AG09319 (cell line): ENCODE data around the gene IL24.

Experiments
- DNase-seq: peaks from one replicate; pipeline ENCODE4 v3.0.0-alpha.2; 2010; ENCODE audit warnings: low read depth; ENCODE audit errors: extremely low read depth
- TF ChIP-seq, protein P1 (sequence below): IDR thresholded peaks from 2 replicates; pipeline ENCODE4 v1.5.1; 2011; ENCODE audit warnings: low read depth, mild to moderate bottlenecking, inconsistent platforms, low read length, moderate library complexity

IL24 gene

DNA sequence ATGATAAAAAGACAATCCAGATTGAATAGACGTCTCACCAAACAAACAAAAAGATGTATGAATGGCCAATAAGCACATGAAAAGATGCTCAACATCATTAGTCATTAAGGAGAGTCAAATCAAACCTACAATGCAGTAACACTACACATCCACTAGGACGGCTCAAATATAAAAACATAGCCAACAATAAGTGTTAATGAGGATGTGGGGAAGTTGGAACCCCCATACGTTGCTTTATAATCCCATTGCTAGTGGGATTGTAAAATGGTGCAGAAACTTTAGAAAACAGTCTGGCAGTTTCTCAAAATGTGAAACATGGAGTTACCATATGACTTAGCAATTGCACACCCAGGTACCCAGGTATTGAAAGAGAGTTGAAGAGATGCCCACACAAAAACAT, 14.7 kb upstream of the IL24 start:
- no peak for DNase-seq
- TF ChIP-seq, protein P1, sequence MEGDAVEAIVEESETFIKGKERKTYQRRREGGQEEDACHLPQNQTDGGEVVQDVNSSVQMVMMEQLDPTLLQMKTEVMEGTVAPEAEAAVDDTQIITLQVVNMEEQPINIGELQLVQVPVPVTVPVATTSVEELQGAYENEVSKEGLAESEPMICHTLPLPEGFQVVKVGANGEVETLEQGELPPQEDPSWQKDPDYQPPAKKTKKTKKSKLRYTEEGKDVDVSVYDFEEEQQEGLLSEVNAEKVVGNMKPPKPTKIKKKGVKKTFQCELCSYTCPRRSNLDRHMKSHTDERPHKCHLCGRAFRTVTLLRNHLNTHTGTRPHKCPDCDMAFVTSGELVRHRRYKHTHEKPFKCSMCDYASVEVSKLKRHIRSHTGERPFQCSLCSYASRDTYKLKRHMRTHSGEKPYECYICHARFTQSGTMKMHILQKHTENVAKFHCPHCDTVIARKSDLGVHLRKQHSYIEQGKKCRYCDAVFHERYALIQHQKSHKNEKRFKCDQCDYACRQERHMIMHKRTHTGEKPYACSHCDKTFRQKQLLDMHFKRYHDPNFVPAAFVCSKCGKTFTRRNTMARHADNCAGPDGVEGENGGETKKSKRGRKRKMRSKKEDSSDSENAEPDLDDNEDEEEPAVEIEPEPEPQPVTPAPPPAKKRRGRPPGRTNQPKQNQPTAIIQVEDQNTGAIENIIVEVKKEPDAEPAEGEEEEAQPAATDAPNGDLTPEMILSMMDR: no peak

DNA sequence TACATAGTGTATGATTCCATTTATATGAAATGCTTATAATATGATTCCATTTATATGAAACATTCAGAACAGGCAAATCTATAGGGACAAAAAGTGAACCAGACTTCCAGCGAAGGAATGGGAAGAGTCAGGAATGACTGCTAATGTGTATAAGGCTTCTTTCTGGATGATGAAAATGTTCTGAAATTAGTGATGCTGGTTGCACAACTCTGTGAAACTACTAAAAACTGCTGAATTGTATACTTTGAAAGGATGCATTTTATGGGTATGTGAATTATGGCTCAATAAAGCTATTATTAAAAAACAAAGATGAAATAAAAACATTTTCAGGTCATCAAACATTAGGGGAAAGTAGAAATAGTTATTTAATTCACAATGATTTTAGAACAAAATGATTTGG, 14.1 kb upstream of the IL24 start:
- TF ChIP-seq, protein P1: no peak
- no peak for DNase-seq

DNA sequence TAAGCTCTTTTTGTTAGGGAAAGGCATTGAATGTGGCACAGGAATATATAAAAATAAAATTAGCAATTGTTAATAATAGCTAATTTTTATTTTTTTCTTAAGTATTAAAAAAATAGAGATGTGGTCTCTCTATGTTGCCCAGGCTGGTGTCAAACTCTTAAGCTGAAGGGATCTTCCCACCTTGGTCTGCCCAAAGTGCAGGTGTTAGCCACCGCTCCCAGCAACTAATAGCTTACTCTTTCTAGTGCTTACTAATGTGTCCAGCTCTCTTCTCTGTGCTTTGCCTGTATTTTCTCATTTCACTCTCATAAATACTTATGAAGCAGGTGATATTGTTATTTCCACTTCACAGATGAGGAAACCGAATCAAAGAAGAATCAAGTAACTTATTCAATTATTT, 13.4 kb upstream of the IL24 start:
- TF ChIP-seq, protein P1: no peak
- DNase-seq: no peak

DNA sequence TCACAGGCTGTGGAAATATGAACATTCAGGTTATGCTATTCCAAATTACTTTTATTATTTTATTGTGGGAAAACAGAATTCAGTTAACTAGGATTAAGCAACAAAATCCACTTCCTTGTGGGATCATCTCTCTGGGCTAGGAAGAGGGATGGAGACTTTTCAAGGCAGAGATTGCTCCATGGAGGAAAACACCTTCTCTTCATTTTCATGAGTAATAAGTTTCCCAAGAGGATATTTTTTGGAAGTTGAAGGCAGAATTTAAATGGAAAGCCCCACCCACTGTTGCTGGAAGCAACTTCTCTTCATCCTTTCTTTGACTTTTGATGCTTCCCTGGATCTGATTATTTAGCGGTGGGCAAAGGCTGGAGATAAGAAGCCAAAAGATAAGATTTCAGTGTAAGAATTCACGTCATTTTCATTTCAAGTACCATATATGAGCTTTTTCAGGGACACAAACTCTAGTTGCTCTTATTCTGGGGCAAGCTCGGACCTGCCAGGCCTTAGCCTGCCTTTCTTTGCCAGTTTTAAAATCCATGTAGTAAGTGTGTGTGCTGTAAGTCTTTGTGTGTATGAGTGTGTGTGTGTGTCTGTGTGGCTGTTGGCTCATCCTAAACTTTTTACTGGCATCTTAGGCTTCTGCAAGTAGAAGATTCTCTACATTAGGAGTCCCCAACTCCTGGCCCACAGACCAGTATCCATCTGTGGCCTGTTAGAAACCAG, 11.7 kb upstream of the IL24 start:
- TF ChIP-seq, protein P1: no peak

DNA sequence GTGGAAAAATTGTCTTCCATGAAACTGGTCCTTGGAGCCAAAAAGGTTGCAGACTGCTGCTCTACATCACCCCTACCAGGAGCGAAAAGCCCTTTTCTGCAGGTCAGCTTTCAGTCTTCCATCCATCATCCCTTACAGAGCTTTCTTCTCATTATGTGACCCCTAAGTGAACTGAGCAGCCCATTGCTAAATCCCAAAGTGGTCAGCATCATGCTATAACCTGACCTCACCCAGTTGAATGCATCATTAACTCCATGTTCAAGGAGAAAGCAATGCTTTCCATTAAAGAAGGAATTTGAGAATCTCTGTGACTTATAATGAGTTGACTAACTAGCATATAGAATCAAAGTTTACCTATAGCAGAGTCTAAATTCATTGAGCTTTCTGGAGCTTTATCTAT, 10.4 kb upstream of the IL24 start:
- no peak for DNase-seq
- TF ChIP-seq, protein P1: no peak

More for the DNA sequence above, 11.7 kb upstream of the IL24 start:
- no peak for DNase-seq

DNA sequence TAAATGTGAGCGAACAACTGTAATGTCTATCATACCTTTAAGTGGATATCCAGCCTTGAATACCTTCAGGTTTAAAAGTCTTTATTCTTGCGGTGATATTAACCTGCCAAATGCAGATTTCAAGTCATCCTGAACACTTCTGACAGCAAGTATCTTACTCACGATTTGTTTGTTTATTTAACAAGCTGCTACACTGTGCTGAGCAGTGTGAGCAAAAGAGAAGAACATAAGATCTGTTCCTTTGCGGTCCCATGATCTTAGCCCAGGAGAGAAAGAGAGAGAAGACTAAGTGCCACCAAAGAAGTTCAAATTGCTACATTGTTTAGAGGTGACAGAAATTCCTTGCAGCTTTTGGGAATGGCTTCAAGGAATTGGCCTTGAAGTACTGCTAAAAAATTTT, 9.5 kb upstream of the IL24 start:
- DNase-seq: no peak
- TF ChIP-seq, protein P1: no peak

DNA sequence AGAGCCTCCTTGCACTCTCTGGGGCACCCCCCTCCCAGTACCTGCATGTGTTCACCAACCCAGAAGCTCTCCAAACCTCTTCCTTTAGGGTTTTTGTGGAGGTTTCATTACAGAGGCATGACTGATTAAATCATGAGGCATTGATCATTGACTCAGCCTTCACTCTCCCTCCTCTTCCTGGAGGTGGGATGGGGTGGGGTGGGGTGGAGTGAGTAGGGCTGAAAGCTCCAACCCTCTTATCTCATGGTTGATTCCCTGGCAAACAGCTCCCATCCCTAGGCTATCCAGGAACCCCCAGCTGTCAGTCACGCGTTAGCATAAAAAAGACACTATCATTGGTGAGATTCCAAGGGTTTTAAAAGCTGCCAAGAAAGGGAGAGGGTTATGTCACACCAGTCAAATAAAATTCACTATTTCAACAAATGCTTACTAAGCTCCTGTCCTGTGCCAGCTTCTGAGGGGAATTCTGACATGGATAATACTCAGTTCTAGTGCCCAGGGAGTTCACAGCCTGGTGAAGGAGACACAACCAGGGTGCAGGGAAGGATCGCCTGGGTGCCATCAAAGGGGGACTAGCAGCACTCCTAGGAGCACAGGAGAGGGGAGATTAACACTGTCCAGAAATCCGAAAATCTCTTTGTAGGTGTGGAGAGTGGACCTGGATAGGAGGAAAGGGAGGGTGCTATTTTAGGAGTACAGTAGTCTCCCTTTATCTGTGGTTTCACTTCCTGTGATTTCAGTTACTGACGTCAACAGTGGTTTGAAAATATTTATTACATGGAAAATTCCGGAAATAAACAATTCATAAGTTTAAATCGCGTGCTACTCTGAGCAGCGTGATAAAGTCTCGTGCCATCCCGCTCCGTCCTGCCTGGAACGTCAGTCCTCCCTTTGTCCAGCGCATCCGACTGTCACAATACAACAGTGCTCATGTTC, 6.8 kb upstream of the IL24 start:
- TF ChIP-seq, protein P1: no peak
- no peak for DNase-seq
